HG03025 (cell line): ENCODE measurements around the gene ABCD3.
A peak's percentile ranks its signal among the peaks of the same experiment; 100 is the strongest.
"Not testable (repeated sequence)": the region's sequence is repeated elsewhere in the genome, so short reads cannot be mapped to it uniquely, and the experiment has no call there.

Experiments used
- ATAC-seq: cut with Tn5 transposase; IDR thresholded peaks from one replicate; pipeline ENCODE4 v1.9.1; 2021; ENCODE audit warnings: mild to moderate bottlenecking, moderate library complexity; ENCODE audit not compliant: unreplicated experiment, low FRiP score

The ABCD3 gene

DNA sequence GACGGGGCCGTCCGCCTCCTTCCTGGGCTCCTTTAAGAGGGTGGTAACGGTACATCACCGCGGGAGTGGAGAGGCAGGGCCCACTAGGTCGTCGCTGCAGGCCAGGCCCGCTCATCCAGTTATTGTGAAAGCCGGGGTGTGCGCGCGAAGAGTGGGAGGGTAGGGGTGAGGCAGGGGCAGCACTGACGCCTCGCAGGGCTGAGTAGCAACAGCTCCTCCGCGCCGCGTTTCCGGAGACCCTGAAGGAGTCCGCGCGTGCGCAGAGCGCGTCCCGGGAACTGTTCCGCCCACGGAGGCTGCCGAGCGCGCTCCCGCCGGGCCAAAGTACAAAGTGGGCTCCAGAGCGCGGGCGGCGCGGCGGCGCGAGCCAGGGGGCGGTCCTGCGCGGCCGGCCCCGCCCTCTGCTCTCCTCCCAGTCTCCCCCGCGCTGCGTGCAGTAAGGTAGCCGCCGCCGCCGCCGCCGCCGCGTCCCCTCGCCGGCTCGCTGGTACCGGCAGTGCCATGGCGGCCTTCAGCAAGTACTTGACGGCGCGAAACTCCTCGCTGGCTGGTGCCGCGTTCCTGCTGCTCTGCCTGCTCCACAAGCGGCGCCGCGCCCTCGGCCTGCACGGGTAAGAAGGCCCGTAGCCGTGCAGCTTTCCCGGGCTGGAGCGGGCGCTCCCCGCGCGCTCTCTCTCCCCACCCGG lies at the start of gene ABCD3:
Gene ABCD3, plus strand, starts transcription at position 412 of the 686 bp plus-strand sequence. Its CDS starts 90 bp downstream, at position 502.
- ATAC-seq, result peak; percentile 95

DNA sequence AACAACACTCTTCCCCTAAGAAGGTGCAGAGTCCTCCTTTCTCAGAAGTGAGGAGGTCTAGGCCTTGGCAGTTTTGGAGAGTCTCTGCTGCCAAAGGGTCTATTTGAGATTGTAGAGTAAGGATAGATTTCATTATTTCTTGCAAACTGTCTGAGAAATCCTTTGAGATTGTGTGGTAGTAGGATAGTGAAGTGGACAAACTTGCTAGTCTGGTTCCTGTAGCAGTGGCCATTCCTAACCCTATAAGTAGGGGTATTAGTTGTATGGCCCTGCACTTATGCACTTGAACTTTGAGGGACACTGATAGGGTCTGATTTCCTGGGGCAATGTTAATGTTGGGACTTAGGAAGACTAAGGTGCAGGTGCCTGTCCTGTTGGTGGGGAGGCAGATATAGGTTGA lies 45.4 kb upstream of the ABCD3 start:
- ATAC-seq, result not testable (repeated sequence)

DNA sequence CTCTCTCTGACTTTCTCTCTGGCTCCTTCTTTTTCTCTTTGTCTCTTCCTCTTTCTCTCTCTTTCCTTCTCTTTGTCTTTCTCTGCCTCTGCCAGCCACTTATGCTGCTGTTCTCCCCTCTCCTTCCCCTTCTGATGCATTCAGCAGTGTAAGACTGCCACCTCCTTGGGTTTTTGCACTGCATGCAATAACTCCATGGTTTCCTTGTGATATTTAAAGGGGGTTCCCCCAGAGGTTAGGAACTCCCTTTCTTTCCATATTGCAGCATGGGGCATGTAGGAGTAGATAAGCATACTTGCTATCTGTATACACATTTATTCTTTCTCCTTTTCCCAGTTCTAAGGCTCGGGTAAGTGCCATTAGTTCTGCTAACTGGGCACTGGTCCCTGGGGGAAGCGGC lies 44.9 kb upstream of the ABCD3 start:
- ATAC-seq, result not testable (repeated sequence)

DNA sequence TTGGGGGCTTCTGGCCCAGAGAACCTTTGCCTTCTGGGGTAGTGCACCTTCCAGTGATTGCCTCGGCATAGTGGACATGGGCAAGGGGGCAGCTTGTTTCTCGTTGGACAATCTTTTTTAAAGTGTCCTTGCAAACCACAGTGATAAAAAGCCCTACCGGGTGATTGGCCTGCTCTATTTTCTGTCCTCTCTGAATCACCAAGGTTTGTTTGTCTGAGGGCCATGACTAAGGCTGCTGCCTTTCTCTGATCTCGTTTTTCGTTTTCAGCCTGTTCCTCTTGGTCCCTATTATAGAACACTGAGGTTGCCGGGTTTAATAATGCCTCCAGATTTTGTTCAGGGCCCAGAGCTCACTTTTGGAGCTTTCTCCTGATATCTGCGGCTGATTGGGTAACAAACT lies 42.5 kb upstream of the ABCD3 start:
- ATAC-seq, result not testable (repeated sequence)

DNA sequence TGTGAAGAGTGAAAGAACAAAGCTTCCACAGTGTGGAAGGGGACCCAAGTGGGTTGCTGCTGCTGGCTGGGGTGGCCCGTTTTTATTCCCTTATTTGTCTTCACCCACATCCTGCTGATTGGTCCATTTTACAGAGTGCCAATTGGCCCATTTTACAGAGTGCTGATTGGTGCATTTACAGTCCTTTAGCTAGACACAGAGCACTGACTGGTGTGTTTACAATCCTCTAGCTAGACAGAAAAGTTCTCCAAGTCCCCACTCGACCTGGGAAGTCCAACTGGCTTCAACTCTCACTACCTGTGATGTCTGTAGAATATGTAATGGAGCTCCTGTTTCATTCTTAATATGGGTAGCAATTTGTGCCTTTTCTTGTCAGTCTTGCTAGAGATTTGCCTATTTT lies 39.7 kb upstream of the ABCD3 start:
- ATAC-seq, result not testable (repeated sequence)

DNA sequence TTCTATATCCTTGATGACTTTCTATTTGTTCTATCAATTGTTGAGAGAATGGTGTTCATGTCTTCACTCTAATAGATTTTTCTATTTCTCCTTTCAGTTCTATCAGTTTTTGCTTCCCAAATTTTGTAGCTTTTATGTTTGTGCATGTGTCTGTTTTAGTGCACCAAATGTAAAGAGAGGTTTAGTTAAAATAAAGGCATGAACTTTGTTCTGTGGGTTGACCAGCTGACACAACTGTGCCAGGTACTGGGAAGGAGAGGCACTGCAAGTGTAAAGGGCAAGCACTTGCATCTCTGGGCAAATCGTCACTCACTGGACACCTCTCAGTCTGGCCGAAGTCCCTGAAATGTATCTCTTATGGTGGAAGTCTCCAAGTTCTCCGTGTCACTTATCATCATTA lies 38.6 kb upstream of the ABCD3 start:
- no peak for ATAC-seq

DNA sequence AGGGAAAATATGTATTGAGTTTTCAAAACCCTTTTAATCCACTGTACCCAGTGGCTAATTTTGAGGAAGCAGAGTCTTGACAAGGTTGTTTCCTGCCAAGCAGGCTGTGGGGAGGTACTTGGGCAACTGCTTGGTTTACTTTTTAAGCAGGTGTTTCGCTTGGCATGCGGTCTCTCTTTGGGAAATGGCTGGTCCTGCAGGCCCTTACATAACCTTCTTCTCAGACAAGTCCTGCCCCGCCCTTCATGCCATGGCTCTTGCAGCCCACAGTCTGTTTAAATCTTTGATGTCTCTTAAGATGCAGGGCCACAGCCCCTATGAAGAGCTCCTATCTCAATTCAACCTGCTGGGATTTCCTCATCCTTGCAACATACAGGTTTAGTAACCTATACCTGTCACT lies 36.0 kb upstream of the ABCD3 start:
- ATAC-seq, result no peak

DNA sequence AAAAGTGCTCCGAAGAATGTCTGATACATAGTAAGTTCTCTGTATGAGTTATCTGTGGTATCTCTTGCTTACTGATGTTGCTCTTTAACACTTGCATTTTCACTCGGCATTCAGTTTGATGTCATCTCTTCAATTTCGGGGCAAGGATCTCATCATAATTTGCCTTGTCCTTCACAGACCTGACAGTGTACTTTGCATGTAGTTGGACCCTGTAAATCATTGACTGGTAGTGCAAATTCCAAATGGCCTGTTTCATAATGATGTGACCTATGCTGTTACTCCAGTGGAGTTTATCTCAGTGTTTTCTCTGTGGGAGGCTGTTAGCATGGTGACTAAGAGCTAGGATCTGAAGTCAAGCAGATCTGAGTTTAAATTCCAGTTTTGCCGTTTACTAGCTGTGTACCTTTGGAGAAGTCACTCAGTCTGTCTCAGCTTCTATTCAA lies 34.2 kb upstream of the ABCD3 start:
- ATAC-seq, result no peak

DNA sequence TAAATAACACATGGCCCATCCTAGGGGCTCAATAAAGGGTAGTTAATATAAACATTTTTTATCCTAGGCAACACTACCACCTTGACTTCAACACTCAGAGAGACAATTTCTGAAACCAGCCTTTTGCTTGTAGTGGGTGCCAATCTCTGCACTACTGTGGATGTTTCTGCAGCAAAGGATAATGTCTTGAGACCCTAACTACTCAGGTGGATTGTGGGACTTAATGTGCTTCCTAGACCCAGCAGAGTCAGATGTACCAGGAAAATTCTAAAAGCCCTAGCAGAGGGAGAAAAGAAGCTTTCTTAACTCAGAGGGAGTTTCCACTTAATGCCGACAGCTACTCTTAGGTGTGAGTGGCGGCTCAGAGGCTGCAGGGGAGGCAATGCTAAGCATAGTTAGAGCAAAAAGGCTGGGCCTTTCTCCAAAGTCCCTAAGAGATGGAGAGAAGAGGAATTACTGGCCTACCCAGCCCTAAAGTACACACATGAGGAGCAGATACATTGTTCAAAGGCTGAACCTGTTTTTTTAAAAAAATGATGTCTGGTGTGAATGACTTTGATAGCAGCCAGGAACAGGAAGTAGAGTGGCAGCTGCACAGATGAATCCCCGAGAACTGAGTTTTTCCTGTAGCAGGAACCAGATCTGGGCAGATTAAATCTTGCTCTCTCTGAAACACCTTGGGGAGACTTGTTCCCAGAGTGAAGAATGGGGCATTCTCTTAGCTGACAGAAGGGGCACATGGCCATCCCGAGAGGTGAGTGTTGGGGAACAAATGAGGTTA lies 33.5 kb upstream of the ABCD3 start:
- no peak for ATAC-seq

DNA sequence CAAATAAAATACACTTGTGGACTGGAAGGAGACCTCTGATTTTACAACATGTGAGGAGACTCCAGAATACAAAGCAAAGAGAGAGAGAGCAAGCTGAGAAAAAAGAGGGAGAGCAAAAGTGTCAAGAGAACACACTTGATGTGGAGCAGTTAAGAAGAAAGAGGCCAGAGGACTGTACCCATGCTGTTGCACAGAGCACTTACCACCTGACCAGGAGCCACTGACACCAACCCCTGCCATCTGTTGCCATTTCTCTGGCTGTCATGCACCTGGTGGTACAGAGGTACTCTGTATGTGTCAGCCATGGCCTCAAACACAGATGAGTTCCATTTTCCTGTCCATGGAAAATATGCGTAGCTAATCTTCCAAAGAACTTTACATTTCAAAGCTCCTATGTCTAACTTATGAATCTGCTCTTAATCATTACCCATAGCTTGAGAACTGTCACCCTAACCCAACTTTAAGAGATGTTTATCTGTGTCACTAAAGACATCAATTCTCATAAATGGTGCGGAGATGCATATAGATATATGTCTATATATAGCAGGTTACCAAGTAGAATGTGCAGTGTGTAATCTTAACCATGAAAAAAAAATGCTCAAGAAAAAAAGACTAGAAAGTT lies 32.8 kb upstream of the ABCD3 start:
- no peak for ATAC-seq

DNA sequence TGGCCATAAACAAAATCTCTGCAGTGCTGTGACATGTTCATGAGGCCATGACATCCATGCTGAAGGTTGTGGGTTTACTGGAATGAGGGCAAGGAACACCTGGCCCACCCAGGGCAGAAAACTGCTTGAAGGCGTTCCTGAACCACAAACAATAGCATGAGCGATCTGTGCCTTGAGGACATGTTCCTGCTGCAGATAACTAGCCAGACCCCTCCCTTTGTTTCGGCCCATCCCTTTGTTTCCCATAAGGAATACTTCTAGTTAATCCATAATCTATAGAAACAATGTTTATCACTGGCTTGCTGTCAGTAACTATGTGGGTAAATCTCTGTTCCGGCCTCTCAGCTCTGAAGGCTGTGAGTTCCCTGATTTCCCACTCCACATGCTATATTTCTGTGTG lies 28.9 kb upstream of the ABCD3 start:
- no peak for ATAC-seq

DNA sequence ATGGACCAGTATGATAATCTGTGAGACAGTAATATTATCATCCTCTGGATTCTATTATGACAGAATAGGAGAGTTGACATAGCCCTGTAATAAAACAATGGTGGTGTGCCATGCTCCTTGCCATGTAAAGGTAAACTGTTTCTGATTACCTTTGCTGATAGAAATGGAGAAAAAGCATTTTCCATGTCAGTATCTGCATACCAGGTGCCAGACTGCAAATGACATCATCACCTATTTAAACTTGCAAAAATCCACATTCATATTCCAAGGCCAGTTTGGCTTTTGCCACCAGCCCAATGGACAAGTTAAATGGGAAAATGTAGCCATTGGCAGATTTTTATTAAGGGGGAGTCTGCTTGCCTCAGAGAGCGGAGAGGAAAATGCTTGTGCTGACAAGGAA lies 23.9 kb upstream of the ABCD3 start:
- ATAC-seq, result no peak

DNA sequence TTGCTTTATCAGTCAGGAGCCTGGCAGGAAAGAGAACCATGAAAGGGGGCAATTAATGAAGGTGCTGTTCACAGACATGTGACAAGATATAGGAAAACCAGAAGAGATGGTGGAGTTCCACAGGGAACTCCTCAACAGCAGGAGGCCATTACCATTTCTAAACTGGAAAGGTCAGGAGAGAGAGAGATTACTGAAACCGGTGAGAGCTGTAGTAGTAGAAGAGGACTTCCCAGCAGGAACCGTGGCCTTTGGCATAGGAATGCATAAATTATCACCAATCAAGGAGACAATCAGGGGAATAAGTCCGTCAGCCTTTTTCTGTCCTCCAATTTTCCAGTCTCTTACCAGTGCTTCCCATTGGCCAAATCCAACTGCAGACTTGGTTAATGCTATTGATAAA lies 23.0 kb upstream of the ABCD3 start:
- ATAC-seq, result no peak

DNA sequence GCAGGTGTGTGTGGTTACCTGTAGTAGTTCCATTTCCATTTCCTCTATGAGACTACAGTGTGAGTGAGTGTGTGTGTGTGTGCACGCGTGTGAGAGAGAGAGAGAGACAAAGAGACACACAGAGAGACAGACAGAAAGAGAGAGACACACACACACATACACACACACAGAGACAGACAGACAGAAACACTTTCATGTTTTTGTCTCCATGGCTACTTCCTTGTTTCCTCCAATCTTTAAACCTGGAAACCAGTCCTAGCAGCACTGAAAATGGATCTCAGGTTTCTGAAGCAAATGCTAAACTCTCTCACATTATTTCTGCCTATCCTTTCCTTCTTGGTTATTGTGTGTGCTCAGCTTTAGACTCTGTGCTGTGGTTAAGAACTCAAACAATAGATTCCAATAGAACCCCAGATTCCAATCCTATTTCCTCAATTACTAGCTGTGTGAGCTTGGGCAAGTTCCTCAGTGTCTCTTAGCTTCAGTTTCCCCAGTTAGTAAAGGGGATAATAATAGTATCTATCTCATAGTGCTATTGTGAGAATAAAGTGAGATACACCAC lies 22.4 kb upstream of the ABCD3 start:
- ATAC-seq, result no peak

DNA sequence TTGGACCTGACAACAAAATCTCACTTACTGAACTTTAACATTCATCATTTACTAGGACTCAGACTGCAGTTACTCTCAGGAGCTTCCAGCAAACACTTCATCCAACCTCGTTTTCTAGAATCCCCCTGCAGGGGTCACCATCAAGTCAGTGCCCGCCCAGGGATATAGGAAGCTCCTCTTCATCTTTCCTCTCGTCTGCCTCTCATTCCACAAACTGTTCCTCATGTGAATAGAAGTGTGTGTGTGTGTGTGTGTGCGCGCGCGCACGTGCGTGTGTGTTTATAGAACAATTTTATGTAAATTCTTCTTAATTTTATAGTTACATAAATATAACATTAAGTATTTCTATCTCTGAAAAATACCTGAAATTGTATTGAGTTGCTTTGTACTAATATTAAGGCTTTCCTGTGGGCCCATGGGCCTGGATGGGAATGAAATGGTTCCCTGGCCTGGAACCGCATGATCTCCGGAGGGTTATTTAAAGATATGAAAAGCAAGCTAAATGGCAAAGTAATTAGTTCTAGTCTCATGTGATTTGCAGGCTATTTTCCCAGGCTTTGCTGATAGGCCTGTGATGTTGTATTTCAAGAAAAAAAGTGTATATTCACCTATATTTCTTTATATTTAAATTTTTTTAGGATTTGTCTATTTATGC lies 21.7 kb upstream of the ABCD3 start:
- no peak for ATAC-seq

DNA sequence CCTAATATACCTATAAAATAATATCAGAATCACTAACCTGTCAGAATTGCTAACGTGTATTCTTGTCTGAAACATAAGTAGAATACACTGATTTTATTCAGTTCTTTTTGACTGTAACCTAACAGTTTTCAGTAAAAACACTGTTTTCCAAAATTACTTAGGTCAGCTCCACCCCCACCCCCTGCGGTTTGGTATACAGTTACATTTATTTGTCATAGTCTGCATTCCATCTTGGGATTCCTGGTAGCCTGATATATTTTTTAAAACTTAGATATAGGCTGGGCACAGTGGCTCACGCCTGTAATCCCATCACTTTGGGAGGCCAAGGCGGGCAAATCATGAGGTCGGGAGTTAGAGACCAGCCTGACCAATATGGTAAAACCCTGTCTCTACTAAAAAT lies 19.8 kb upstream of the ABCD3 start:
- ATAC-seq, result no peak

DNA sequence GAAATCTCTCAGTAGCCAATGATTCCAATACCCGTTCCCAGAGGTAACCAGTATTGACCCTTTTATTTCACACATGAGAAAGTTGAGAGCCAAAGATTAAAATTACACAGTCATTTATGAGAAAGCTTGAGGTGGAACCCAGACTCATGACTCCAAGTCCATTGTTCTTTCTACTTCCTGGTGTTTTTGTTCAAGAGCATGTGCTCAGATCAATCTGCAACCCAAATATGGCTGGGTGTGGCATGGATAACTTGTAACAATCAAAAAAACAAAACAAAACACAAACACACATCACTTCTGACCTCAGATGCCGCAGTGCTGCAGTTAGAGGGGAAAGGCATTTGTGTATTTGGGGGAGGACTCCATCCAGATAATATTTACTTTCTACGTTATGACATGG lies 18.7 kb upstream of the ABCD3 start:
- ATAC-seq, result no peak

DNA sequence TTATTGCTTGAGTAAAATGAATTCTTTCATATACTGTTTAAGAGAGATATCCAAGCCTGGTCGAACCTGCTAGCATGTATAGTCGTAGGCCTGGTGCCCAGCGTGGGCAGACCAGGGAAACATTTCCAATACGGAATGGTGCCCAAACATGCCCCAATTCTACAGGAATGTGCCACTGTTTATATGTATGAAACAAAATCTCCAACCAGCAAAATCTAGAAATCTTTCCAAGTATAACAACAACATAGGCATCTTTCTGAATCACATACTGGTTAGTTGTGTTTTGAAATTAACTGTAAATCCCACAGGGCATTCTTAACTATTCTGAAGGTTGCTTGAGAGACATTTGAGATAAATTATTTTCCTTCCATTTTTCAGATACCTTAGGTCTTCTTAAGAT lies 17.0 kb upstream of the ABCD3 start:
- ATAC-seq, result no peak

DNA sequence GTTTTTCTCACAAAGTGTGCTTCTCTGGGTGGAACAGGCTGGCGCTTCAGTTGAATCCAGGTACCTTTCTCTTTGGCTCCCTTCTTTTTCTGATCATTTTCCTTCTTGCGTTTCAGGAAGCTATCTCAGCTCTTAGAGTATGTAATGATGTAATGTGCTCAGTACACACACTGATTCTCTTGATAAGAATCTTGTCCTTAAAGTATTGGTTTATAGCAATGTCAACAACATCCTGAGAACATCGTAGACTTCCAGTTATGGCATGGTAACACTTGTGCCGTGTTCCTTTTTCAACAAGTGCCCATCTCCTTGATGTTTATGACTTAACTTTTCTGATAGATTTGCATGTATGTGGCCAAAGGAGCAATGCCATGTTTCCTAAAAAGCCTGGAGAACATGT lies 11.7 kb upstream of the ABCD3 start:
- no peak for ATAC-seq

DNA sequence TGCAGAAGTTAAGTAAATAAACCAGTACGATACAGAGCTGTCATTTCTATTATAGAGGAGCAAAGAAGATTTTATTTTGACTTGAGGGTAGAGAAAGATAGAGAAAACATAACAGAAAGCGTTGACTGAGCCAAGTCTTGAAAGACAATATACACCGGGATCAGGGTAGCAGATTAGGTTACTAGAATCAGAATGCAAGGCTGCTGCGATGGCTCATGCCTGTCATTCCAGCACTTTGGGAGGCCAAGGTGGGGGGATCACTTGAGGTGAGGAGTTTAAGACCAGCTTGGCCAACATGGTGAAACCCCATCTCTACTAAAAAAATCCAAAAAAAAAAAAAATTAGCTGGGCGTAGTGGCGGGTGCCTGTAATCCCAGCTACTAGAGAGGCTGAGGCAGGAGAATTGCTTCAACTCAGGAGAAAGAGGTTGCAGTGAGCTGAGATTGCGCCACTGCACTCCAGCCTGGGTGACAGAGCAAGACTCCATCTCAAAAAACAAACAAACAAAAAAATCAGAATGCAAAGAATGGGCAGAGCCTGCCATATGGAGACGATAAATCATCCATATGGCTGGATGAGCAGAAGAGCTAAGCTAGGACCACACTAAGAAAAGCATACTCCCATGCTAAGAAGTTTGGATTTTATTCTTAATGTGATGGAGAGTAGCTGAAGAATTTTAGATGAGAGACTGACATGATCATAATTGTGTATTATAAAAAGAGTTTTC lies 9.9 kb upstream of the ABCD3 start:
- no peak for ATAC-seq
